ENCODE data around the gene OR1F1.

GRCh38 chr16:3157229-3158025, 30.6 kb upstream of the OR1F1 start:
- TF ChIP-seq CTCF (conservative IDR thresholded peaks at IDR 0.05; ENCODE audit: low read depth in 2 of 2) (no peak), EZH2phosphoT487 (IDR thresholded peaks at IDR 0.05; ENCODE audit: unreplicated experiment) (no peak), REST (IDR thresholded peaks at IDR 0.05; ENCODE audit: unreplicated experiment) (no peak), JUNB (IDR thresholded peaks at IDR 0.05; ENCODE audit: unreplicated experiment) (no peak), EZH2 (IDR thresholded peaks at IDR 0.05; ENCODE audit: low read depth, unreplicated experiment) (no peak), POLR2AphosphoS5 (IDR thresholded peaks at IDR 0.05; ENCODE audit: low read depth) (no peak), NANOG (IDR thresholded peaks at IDR 0.05; ENCODE audit: borderline replicate concordance) (peak; percentile 32; the same call in 1 of the 2 replicates), STAT1 (IDR thresholded peaks at IDR 0.05; ENCODE audit: unreplicated experiment) (no peak)
